VCaP (cell line): Measurements from ENCODE around the gene ODF2L.

Experiments used
- H3K27ac ChIP-seq: fragments of 450-650 bp; 2 replicates; pipeline ENCODE4 v1.5.1; 2017
- CTCF ChIP-seq: fragments of 450-650 bp; conservative IDR thresholded peaks from 2 replicates; pipeline ENCODE4 v1.5.1; 2017; ENCODE audit warnings: mild to moderate bottlenecking, moderate library complexity

Gene ODF2L

DNA sequence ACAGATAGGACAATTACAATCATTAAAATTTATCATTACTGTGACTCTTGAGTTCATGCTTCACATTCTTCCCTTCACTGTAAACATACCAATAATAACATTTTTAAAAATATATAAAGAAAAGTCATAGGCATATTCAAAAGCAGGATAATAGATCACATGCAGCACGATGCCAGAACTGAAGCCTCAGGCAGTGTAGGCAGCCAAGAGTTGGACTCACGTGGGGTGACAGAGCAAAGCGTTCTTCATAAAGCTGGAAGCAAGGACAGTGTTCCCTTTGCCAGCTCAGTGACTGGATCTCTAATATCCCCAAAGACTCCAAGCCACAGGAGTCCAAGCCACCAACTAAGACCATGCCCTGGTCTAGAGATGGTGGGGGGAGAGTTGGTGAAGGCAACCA is 77.7 kb downstream of the ODF2L start:
- no peak overlapping the region for H3K27ac ChIP-seq
- TF ChIP-seq CTCF: no peak

DNA sequence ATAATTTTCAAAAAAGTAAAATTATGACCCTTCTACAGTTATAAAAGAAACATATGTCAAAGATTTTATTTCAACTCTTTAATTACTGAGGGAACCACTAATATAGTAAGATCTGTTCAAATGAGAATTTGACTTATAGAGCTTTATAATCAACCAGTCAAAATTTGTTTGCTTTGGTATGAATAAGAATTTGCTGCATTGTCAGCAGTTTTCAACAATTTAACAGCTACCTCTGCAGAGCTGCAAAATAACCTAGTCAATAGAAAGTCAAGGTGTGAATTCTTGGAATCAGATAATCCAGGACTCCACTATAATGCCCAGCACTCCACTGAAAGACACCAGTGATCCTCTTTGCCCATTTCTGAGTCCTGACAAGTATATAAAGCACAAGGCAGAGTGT is 78.2 kb downstream of the ODF2L start:
- H3K27ac ChIP-seq: no peak overlapping the region
- no peak for TF ChIP-seq CTCF

GRCh38 chr1:86305731-86306130 is 90.4 kb downstream of the ODF2L start:
- no peak for TF ChIP-seq CTCF
- H3K27ac ChIP-seq: no peak overlapping the region

- H3K27ac ChIP-seq: no peak overlapping the region
- no peak for TF ChIP-seq CTCF
Observed at GRCh38 chr1:86303041-86303690, 93.0 kb downstream of the ODF2L start.
